K562 (cell line): ENCODE data around the gene TTLL11. TPM values are rescaled to one million over a fixed set of nuclear protein-coding genes. Genes with fewer than 3 reads are reported as not detected.
A peak's percentile ranks its signal among the peaks of the same experiment; 100 is the strongest.

ENCODE experiments used
- ATAC-seq: fragments of 200-7000 bp; cut with Tn5 transposase; 3 replicates; pipeline ENCODE4 v1.9.1; 2020; ENCODE audit warnings: moderate library complexity
- BruUV-seq: library from RNA; stranded (reverse); fragments of 400-500 nt; replicated peaks from 2 replicates; lab custom pipeline; 2021; lab: Mats Ljungman, UMichigan
- CTCF ChIA-PET: fragments of 300-600 bp; formaldehyde crosslinking; extraction: SDS; loops from one replicate; lab custom pipeline; 2021; ENCODE audit warnings: low intra/inter-chr PET ratio; lab: Yijun Ruan, JAX
- POLR2A ChIA-PET: fragments of 300-600, 350-650 bp; sonication (Branson Sonifier 250); formaldehyde crosslinking; extraction: SDS; loops from one replicate; lab custom pipeline; 2021; ENCODE audit warnings: antibody characterized with exemption, inconsistent platforms; lab: Yijun Ruan, JAX
- DNase-seq, 4 experiments: peaks; one replicate each; pipeline versions ENCODE4 v3.0.0 to v3.0.0-alpha.2; 2011 to 2018; ENCODE audit warnings: low spot score in 3 of 4, mixed read lengths in 3 of 4; ENCODE audit errors: extremely low read depth in 1 of 4
- FAIRE-seq: peaks from 2 replicates; lab custom pipeline; 2011; peaks lifted over from hg19 to GRCh38; lab: Jason Lieb, UNC
- H2AFZ ChIP-seq: 2 replicates; pipeline ENCODE4 v1.6.0; 2011; ENCODE audit warnings: low read depth, low read length, control low read depth, inconsistent platforms
- H3K27ac ChIP-seq: fragments of 200-600 bp; 3 replicates; pipeline ENCODE4 v1.8.0; 2011; ENCODE audit warnings: low read depth, mild to moderate bottlenecking, control low read depth, inconsistent platforms, low read length, moderate library complexity, mixed read lengths; ENCODE audit errors: extremely low read depth
- H3K27me3 ChIP-seq, 2 experiments: fragments of 300-600 bp in 1 of 2; 2 replicates in 1 of 2; 3 replicates in 1 of 2; pipeline versions ENCODE4 v1.6.0 to v1.8.0; 2011; ENCODE audit warnings: inconsistent platforms in 2 of 2, low read length in 2 of 2, mild to moderate bottlenecking in 1 of 2, mixed read lengths in 1 of 2, moderate library complexity in 1 of 2; ENCODE audit not compliant: control insufficient read depth in 2 of 2, insufficient read depth in 2 of 2
- H3K36me3 ChIP-seq: fragments of 300-600 bp; 3 replicates; pipeline ENCODE4 v1.8.0; 2011; ENCODE audit warnings: mild to moderate bottlenecking, low read length, inconsistent platforms; ENCODE audit not compliant: control insufficient read depth, insufficient read depth
- H3K4me1 ChIP-seq, 2 experiments: fragments of 200-600 bp in 1 of 2; replicated peaks in 1 of 2; 2 replicates in 1 of 2; 3 replicates in 1 of 2; pipeline versions ENCODE4 v1.5.1 to v1.8.0; 2011; ENCODE audit warnings: inconsistent platforms in 2 of 2, low read length in 2 of 2, mild to moderate bottlenecking in 1 of 2, mixed read lengths in 1 of 2, moderate library complexity in 1 of 2; ENCODE audit not compliant: control insufficient read depth in 2 of 2, insufficient read depth in 2 of 2
- H3K4me2 ChIP-seq: 2 replicates; pipeline ENCODE4 v1.6.1; 2011; ENCODE audit warnings: low read length, control low read depth, inconsistent platforms, mixed read lengths; ENCODE audit not compliant: insufficient read depth
- H3K4me3 ChIP-seq: fragments of 200-600 bp; sonication (generic), shearing (Covaris generic); 2 replicates; pipeline ENCODE4 v1.5.1; 2016; ENCODE audit warnings: control low read depth, inconsistent platforms
- H3K79me2 ChIP-seq: fragments of 200-600 bp; 3 replicates; pipeline ENCODE4 v1.8.0; 2011; ENCODE audit warnings: low read length, inconsistent platforms; ENCODE audit not compliant: control insufficient read depth, insufficient read depth
- H3K9ac ChIP-seq, 2 experiments: 2 replicates each; pipeline versions ENCODE4 v1.6.0 to v1.6.1; 2011; ENCODE audit warnings: low read depth in 2 of 2, low read length in 2 of 2, control low read depth in 1 of 2, inconsistent platforms in 1 of 2, mild to moderate bottlenecking in 1 of 2, mixed read lengths in 1 of 2; ENCODE audit not compliant: insufficient read depth in 1 of 2
- H3K9me1 ChIP-seq: one replicate; pipeline ENCODE4 v1.6.0; 2011; ENCODE audit warnings: inconsistent platforms, mild to moderate bottlenecking, low read length, moderate library complexity; ENCODE audit not compliant: control insufficient read depth, insufficient read depth
- H3K9me3 ChIP-seq: replicated peaks from 2 replicates; pipeline ENCODE4 v1.5.1; 2011; ENCODE audit warnings: low read depth, low read length, inconsistent platforms; ENCODE audit not compliant: control insufficient read depth, insufficient read depth
- H4K20me1 ChIP-seq: replicated peaks from 2 replicates; pipeline ENCODE4 v1.6.1; 2011; ENCODE audit warnings: low read length, inconsistent platforms, mixed read lengths; ENCODE audit not compliant: control insufficient read depth, insufficient read depth
- CBFA2T2 ChIP-seq: fragments of 450-650 bp; conservative IDR thresholded peaks from 2 replicates; pipeline ENCODE4 v1.6.1; 2017; ENCODE audit warnings: mild to moderate bottlenecking
- CEBPB ChIP-seq: fragments of 450-650 bp; IDR thresholded peaks from 2 replicates; pipeline ENCODE4 v1.6.1; 2016; ENCODE audit warnings: missing genetic modification characterization, missing compliant biosample characterization
- ELF4 ChIP-seq: fragments of 450-650 bp; formaldehyde crosslinking; IDR thresholded peaks from 2 replicates; pipeline ENCODE4 v1.4.0; 2022; ENCODE audit warnings: missing genetic modification characterization
- HMGN3 ChIP-seq: IDR thresholded peaks from 2 replicates; pipeline ENCODE4 v1.6.1; 2011; ENCODE audit warnings: borderline replicate concordance, low read depth, mild to moderate bottlenecking, mixed read lengths, low read length; ENCODE audit not compliant: insufficient read length; ENCODE audit errors: extremely low read depth
- NR2F6 ChIP-seq: fragments of 450-650 bp; formaldehyde crosslinking; IDR thresholded peaks from 2 replicates; pipeline ENCODE4 v1.4.0; 2020; ENCODE audit warnings: mild to moderate bottlenecking
- PML ChIP-seq: IDR thresholded peaks from 2 replicates; pipeline ENCODE4 v1.6.1; 2012; ENCODE audit warnings: low read length, inconsistent platforms
- RAD21 ChIP-seq, 2 experiments: fragments of 250-450 bp in 1 of 2; fragments of 450-650 bp in 1 of 2; sonication (Bioruptor Pico) in 1 of 2; formaldehyde crosslinking in 1 of 2; IDR thresholded peaks in 1 of 2; conservative IDR thresholded peaks in 1 of 2; 2 replicates each; pipeline versions ENCODE4 v1.4.0 to v1.8.0; 2020 to 2022; ENCODE audit warnings: mild to moderate bottlenecking in 2 of 2, moderate library complexity in 1 of 2
- TEAD4 ChIP-seq, 2 experiments: sonication (generic) in 1 of 2; formaldehyde crosslinking in 1 of 2; IDR thresholded peaks; 2 replicates each; pipeline versions ENCODE4 v1.6.1 to v1.8.0; 2012 to 2022; ENCODE audit warnings: borderline replicate concordance in 1 of 2, inconsistent platforms in 1 of 2, low read length in 1 of 2, mild to moderate bottlenecking in 1 of 2, missing genetic modification reagents in 1 of 2
- ZFP1 ChIP-seq: fragments of 450-650 bp; formaldehyde crosslinking; IDR thresholded peaks from 2 replicates; pipeline ENCODE4 v1.4.0; 2020; ENCODE audit warnings: mild to moderate bottlenecking, mixed read lengths
- ZNF780A ChIP-seq: fragments of 250-450 bp; sonication (Bioruptor Pico); IDR thresholded peaks from 2 replicates; pipeline ENCODE4 v1.5.0; 2021; ENCODE audit warnings: mild to moderate bottlenecking
- WGBS: fragments of 100-300 bp; shearing (Covaris generic); methylation state at CpG from one replicate; pipeline ENCODE4 v1.1.6; 2016; ENCODE audit warnings: low coverage, mixed read lengths; ENCODE audit not compliant: insufficient coverage; ENCODE audit errors: missing lambda C conversion rate; 5-methylcytosine and 5-hydroxymethylcytosine counted together
- in situ Hi-C: fragments of 300-500 bp; cut with MboI; formaldehyde crosslinking; loops from 4 replicates; pipeline ENCODE4 v1.15.0; 2018; ENCODE audit warnings: inconsistent platforms, mixed read lengths
- intact Hi-C: fragments of 100-400 bp; cut with micrococcal nuclease; formaldehyde crosslinking; loops from 2 replicates; pipeline ENCODE4 v1.14.2; 2022
- polyA plus RNA-seq, 8 experiments: library from polyadenylated mRNA; depleted of rRNA in 4 of 8; stranded (reverse) in 5 of 8; unstranded in 3 of 8; fragments of >200 nt; fragmentation: Nextera tagmentation in 2 of 8; fragmentation: Illumina TruSeq in 1 of 8; extraction: Ambion mirVana in 2 of 8; extraction: Trizol in 1 of 8; gene quantifications; 2 replicates each; pipeline versions ENCODE4 v1.2.1 to v1.2.3, GENCODE V29; 2011 to 2014; ENCODE audit warnings: inconsistent platforms in 1 of 8, missing spikeins in 1 of 8
- total RNA-seq, 7 experiments: library from RNA; depleted of rRNA in 6 of 7; stranded (reverse); fragments of >200 nt in 6 of 7; fragmentation: Illumina TruSeq in 2 of 7; extraction: Trizol in 2 of 7; gene quantifications; 2 replicates each; pipeline versions ENCODE4 v1.2.1 to v1.2.3, GENCODE V29; 2011 to 2021; ENCODE audit warnings: low replicate concordance in 1 of 7
- TF ChIP-seq, protein P1 (sequence below): fragments of 250-450 bp; sonication (Bioruptor Pico); IDR thresholded peaks from 2 replicates; pipeline ENCODE4 v1.5.0; 2022; ENCODE audit warnings: mild to moderate bottlenecking

TTLL11 gene
- total and polyA plus RNA-seq, 9 of the 15 experiments (the other 6 are each of a cell fraction or from before 2014, with no cell fraction given), result 0.83 to 4.4 (median 2.7) TPM

DNA sequence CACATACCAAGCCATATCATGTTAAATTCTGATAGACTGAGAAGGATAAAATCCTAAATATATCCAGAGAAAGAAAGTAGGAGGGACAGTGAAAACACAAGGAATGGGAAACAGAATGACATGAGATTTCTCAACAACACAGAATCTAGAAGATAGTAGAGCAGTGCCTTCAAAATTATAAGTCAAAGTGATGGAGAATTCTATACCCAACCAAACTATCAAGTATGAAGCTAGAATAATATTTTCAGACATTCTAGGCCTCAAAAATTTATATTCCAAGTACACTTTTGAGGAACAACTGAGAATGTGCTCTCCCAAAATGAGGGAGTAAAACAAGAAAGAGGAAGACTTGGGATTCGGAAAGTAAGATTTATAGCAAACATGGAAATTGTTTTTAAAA is 10.9 kb upstream of the TTLL11 start:
- H3K36me3 ChIP-seq, result no peaks in the 10 kb centered on the region
- BruUV-seq, result no TSS peak
- ATAC-seq (no peak), DNase-seq (no peak), FAIRE-seq (no peak)
- H4K20me1 ChIP-seq, result no peaks in the 10 kb centered on the region
- intact Hi-C loops, result no loop called here
- WGBS, result 6% methylated on average over 1 of the region's 1 CpG
- ChIA-PET POLR2A (no interaction called here), CTCF (no interaction called here)
- H3K9me1 ChIP-seq, result no peaks in the 10 kb centered on the region
- no peaks in the 10 kb centered on the region for H3K79me2 ChIP-seq
- H3K4me2 ChIP-seq, result no peak overlapping the region
- peaks cover 0 to 16% of the 10 kb centered on the region in 2 experiments; a peak in 1 of 5 replicates for H3K27me3 ChIP-seq
- H3K4me1 ChIP-seq, result no peaks in the 10 kb centered on the region; a peak in 2 of 5 replicates
- TF ChIP-seq ZFP1 (CRISPR knock-in tag), result peak; percentile 91
- TF ChIP-seq, protein P1, sequence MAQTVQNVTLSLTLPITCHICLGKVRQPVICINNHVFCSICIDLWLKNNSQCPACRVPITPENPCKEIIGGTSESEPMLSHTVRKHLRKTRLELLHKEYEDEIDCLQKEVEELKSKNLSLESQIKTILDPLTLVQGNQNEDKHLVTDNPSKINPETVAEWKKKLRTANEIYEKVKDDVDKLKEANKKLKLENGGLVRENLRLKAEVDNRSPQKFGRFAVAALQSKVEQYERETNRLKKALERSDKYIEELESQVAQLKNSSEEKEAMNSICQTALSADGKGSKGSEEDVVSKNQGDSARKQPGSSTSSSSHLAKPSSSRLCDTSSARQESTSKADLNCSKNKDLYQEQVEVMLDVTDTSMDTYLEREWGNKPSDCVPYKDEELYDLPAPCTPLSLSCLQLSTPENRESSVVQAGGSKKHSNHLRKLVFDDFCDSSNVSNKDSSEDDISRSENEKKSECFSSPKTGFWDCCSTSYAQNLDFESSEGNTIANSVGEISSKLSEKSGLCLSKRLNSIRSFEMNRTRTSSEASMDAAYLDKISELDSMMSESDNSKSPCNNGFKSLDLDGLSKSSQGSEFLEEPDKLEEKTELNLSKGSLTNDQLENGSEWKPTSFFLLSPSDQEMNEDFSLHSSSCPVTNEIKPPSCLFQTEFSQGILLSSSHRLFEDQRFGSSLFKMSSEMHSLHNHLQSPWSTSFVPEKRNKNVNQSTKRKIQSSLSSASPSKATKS (CRISPR knock-in tag), result no peak
- no peak overlapping the region for H3K4me3 ChIP-seq
- H3K27ac ChIP-seq, result no peak overlapping the region
- in situ Hi-C loops, result no loop called here
- no peak overlapping the region for H2AFZ ChIP-seq
- no peaks in the 10 kb centered on the region; the same call in 1 of the 2 replicates for H3K9me3 ChIP-seq
- no peak overlapping the region for H3K9ac ChIP-seq

DNA sequence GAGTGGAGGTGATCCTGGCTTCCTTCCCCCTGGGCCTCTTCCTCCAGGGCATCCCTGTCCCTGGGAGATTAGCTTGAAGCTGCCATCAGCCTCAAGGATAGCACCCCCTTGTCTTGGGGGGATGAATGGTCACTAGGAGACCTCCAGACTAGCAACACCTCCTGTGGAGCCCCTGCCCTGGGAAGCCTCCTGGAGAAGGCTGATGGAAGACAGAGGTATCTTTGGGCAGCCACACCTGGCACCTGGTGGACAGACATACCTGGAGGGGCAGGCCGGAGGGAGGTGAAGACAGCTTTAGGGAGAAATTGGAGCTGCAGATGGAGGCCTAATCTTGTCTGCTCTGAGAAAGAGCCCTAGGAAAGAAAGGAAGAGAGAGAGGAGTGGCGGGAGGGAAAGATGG is 9.0 kb upstream of the TTLL11 start:
- no peak for FAIRE-seq
- Histone ChIP-seq H3K9me1 (no peaks in the 10 kb centered on the region), H3K27me3 (peaks cover 0 to 11% of the 10 kb centered on the region in 2 experiments; a peak in 1 of 5 replicates), H3K27ac (no peak overlapping the region), H3K9me3 (no peaks in the 10 kb centered on the region; the same call in 1 of the 2 replicates), H2AFZ (no peak overlapping the region), H4K20me1 (no peaks in the 10 kb centered on the region), H3K79me2 (no peaks in the 10 kb centered on the region), H3K36me3 (no peaks in the 10 kb centered on the region), H3K4me2 (no peak overlapping the region), H3K4me3 (no peak overlapping the region), H3K4me1 (no peaks in the 10 kb centered on the region; a peak in 2 of 5 replicates), H3K9ac (no peak overlapping the region; a peak in 1 of 4 replicates)
- POLR2A ChIA-PET, result interaction anchor here (0.6 to 1.1 kb wide), 2 partner anchors 249 to 442 kb away, joined by 3 read pairs; no protein-coding TSS in a partner anchor
- CTCF ChIA-PET, result no interaction called here
- intact Hi-C loops (no loop called here), in situ Hi-C loops (no loop called here)
- ATAC-seq, result no peak
- 0% methylated on average over 2 of the region's 2 CpGs for WGBS
- no peak for DNase-seq
- no TSS peak for BruUV-seq
- TF ChIP-seq ELF4 (CRISPR knock-in tag) (no peak), ZNF780A (no peak), NR2F6 (no peak), PML (no peak), CBFA2T2 (no peak), HMGN3 (no peak), RAD21 (CRISPR knock-in tag; conservative IDR thresholded peaks at IDR 0.05 in 1 of 2, IDR thresholded peaks at IDR 0.05 in 1 of 2) (no peak), TEAD4 (IDR thresholded peaks at IDR 0.05; ENCODE audit: low read length) (no peak), TEAD4 (CRISPR knock-in tag; IDR thresholded peaks at IDR 0.05; ENCODE audit: borderline replicate concordance) (no peak), CEBPB (no peak)
- TF ChIP-seq, all 486 proteins: peak for 0
